GM12873 (cell line): ENCODE results near the gene FOXE3.

Experiments
- CTCF ChIP-seq: IDR thresholded peaks from 2 replicates; pipeline ENCODE4 v1.5.1; 2012; ENCODE audit warnings: low read depth, mild to moderate bottlenecking, moderate library complexity, low read length, control low read depth; ENCODE audit not compliant: insufficient read depth; ENCODE audit errors: missing control alignments

The FOXE3 gene

DNA sequence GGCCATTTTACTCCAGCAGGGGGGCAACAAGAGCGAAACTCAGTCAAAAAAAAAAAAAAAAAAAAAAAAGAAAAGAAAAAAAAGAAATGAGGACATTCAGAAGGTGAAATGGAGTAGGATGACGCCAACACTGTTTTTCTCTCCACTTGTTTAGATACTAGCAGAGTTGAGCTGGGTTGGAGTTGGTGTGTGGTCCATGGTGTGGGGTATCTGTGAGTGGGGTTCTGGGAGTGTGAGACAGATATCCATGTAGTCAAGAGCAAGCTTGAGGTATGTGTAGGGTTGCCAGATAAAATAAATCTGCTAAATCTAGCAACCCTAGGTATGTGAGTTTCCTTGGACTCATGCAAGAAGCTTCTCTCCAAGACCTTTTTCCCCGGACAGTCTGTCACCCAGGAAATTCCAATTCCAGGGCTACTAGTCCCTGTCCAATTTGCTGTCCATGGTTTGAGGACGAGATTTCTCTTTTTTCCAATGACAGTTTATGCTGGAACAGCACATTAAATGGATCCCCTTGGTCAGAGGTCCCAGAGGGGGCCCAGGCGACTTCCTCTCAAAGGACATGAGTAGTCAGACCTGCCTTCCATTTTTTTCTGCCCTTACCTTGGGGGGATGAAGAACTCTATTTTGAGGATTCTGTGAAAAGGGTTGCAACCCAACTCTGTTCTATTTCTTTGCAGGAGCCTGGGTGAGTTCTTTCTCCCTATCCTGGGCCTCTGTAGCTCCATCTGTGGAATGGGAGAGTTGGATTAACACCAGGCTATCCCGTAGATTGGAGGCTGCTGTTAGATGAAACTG, 19.6 kb downstream of the FOXE3 start:
- no peak for TF ChIP-seq CTCF

DNA sequence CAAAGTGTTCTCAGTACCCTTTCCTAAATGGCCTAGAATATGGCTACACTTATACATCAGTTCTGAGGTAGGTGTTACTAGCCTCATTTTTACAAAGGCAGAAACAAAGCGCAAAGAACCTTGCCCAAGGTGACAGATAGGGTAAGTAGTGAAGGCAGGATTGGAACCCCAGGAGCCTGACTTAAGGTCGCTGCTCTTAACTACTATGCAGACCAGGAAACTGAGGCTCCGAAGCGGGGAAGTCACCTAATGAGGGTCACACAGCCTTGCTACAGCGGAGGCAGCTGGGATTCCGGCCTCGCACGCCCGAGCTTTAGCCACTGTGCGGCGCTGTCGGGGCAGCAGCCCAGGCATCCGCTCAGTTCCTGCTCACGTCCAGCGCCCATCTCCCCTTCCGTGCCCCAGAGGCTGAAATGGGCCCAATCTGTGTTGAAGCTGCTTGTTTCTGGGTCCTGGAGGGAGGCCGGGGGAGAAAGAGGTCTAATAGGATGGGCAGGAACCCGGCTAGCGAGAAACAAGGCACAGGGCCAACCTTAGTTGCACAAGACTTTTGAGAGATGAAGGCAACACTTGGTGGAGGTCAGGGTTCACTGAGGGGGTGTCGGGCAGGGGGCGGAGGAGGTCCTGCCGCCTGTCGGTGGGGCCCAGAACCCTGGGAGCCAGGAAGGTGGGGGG, 20.4 kb downstream of the FOXE3 start:
- peak; percentile 100 for TF ChIP-seq CTCF

DNA sequence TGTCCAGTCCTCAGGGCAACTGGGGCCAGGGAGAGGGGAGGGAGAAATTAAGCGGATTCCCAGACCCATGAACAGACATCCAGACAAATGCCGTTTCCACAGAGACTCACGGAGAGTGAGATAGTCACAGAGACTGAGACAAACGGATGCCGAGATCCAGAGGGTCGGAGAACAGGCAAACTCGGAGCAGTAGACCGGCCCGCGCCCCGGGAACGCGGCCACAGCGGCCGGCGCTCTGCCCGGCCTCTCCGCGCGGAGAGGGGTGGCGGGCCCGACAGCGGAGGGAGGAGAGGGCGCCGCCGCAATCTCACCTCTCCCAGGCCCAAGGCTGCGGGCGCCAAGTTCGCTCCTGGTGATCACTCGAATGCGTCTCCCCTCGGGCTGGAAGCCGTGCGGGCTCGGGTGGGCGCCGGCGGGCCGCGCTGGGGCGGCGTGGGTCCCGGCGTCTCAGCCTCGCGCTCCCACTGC, 20.9 kb downstream of the FOXE3 start:
- no peak for TF ChIP-seq CTCF

- TF ChIP-seq CTCF = peak; percentile 76
These were observed 21.5 kb downstream of the FOXE3 start, which contains the start of gene FOXD2 for GRCh38 chr1:47437447-47438164. Gene FOXD2, plus strand, starts transcription at chr1:47438044. Its CDS starts 92 bp downstream, at chr1:47438136.

DNA sequence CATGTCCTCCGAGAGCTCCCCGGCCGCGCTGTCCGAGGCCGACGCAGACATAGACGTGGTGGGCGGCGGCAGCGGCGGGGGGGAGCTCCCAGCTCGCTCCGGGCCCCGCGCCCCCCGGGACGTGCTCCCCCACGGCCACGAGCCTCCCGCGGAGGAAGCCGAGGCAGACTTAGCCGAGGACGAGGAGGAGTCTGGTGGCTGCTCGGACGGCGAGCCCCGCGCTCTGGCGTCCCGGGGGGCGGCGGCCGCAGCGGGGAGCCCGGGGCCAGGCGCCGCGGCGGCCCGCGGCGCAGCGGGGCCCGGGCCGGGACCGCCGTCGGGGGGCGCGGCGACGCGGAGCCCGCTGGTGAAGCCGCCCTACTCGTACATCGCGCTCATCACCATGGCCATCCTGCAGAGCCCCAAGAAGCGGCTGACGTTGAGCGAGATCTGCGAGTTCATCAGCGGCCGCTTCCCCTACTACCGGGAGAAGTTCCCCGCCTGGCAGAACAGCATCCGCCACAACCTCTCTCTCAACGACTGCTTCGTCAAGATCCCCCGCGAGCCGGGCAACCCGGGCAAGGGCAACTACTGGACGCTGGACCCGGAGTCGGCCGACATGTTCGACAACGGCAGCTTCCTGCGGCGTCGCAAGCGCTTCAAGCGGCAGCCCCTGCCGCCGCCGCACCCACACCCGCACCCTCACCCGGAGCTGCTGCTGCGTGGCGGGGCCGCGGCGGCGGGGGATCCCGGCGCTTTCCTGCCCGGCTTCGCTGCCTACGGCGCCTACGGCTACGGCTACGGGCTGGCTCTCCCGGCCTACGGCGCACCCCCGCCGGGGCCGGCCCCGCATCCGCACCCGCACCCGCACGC, 22.3 kb downstream of the FOXE3 start:
- TF ChIP-seq CTCF = no peak

- TF ChIP-seq CTCF = no peak
These were observed 23.1 kb downstream of the FOXE3 start for GRCh38 chr1:47439017-47439818.
